ENCODE data around the gene RUNX2.

RUNX2 gene

GRCh38 chr6:45677381-45678284 lies 349.5 kb downstream of the RUNX2 start:
- DNase-seq (ENCODE audit: low read depth) = no peak

- no peak for DNase-seq (ENCODE audit: low read depth)
These were observed 350.1 kb downstream of the RUNX2 start for GRCh38 chr6:45678285-45678607.

GRCh38 chr6:45679163-45679562 lies 351.0 kb downstream of the RUNX2 start:
- no peak for DNase-seq (ENCODE audit: low read depth)

GRCh38 chr6:45679631-45680030 lies 351.5 kb downstream of the RUNX2 start:
- no peak for DNase-seq (ENCODE audit: low read depth)

DNA sequence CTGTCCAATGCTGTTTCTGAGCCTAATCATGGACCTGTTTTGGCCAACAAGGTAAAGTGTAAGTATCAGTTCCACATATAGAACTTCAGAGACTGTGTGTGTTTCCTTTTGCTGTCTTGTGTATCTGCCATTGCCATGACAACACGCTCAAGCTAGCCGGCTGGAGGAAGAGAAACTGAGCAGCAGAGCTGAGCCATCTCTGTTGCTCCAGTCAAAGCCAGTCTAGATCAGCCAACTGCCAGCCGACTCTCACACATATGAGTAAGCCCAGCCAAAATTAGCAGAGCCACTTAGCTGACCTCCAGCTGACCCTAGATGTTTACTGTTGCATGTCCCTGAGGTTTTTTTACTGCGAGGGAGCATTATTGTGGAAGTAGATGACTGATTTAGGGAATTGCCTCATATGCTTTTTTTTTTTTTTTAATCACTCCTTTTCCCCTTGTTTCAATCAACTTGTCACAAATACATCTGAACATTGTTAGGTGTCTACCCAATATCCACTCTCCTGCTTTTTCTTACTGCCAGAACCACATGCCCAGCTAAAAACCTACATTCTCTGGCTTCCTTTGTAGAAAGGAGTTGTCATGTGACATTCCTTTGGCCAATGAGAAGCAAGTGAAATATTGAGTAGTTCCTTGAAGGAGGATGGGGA lies 353.9 kb downstream of the RUNX2 start:
- DNase-seq (ENCODE audit: low read depth) = no peak

GRCh38 chr6:45684476-45684875 lies 356.3 kb downstream of the RUNX2 start:
- DNase-seq (ENCODE audit: low read depth) = no peak

DNA sequence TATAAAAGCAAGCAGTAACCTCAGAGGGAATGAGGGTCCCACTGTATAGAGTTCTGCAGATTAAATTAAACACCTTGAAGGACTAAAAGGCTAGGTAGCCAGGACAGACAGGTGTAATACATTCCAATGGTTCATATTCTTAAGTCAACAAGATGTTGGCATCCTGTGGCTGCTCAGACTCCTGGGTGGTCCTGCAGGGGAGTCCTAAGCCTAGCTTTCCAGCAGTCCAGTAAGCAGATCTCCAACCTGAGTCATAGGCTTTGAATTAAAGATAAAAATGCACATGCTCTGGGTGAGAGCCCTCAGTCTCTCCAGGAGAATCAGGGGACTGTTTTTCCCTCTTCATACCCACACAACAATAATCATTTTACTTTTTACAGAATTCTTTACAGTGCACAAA lies 356.9 kb downstream of the RUNX2 start:
- no peak for DNase-seq (ENCODE audit: low read depth)

DNA sequence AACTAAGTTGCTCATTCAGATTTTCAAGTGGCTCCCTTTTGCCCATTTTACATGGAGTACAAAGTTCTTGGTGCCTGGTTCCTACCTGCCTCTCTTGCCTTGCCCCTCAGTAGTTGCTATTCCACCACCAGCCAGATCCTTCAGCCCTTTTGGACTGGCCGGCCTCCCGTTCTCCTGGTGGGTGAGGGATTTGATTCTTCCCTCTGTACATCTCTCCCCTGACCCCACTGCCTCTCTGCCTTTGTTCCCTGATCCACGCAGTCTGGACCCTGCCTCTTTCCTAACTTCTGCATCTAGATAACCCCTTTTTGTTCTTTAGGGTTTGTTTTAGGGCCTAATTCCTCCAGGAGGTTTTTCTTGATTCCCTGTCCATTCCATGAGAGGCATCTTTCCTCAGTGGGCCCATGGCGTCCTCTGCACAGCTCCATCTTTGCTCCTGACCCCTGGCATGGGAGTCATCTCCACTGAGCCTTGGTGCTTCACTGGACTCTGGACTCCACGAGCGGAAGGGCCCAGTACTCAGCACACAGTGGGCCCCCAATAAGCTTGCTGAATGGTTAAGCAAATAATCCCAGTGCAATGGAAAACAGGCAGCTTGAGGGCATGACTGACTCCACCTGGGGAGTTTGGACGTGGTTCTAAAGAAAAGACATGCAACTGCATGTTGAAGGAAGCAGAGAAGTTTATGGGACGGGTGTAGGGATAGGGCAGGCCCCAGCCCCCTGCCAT lies 358.9 kb downstream of the RUNX2 start:
- DNase-seq (ENCODE audit: low read depth) = no peak

DNA sequence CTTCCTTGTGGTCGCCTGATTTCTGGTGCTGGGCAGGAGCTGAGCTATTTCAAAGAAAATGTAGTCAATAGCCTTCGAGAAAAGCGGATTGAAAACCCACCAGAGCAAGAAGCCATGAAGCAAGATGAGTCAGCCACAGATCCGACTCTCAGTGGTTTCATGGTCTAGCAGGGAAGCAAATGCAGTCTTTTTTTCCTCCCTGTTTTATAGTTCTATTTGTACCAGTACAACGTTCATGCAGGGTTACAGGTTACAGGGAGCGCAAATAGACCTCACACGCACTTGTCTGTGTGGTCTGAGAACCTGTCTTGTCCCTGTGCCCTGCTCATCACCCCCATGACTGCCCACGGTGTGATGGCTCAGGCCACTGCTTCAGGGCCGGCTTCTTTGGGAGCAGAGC lies 359.4 kb downstream of the RUNX2 start:
- DNase-seq (ENCODE audit: low read depth) = no peak

DNA sequence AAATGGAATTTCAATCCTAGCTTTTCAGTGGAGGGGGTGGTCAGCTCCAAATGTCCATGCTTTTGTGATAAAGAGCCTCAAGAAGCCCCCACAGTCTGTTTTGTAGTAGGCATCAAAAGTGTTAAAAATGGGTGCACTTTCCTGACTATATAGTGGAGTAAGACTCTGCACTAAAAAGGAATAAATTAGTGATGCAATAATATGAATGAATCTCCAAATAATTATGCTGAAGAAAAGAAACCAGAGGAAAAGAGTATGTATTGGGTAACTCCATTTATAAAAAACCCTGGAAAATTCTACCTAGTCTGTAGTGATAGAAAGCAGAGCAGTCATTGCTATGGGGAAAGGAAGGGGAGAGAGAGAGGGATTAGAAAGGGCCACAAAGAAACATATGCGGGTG lies 360.1 kb downstream of the RUNX2 start:
- no peak for DNase-seq (ENCODE audit: low read depth)

DNA sequence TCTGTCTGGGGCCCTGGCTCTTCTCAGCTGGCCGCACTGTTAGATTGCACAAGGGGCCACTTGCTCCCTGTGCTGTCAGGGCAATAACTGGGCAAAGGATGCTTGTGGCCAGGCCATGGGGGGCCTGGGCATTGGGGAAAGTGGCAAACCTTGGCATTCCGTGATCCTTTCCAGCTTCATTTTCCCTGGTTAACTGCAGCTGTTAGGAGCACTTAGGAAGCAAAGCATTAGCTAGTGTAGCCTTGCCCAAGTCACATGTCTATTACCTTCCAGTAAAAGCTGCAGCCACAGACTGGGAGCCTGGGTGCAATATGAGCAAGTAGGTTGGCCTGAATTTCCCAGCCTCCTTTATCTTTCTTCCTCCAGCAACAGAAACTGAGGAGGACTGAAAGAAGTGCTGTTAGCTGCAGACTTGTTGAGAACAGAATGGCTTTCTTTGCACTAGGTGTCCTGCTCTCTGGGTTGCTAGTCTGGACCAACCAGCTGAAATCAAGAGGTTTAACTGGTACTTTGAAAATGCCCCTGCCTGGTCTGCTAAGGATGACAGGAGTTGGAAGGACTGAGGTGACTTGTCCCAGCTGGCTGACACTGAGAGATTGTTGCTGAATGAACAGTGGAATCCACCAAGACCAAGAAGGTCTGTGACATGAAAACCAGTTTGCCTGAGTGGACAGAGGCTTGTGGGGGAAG lies 361.9 kb downstream of the RUNX2 start:
- no peak for DNase-seq (ENCODE audit: low read depth)

GRCh38 chr6:45690846-45691245 lies 362.7 kb downstream of the RUNX2 start:
- no peak for DNase-seq (ENCODE audit: low read depth)

DNA sequence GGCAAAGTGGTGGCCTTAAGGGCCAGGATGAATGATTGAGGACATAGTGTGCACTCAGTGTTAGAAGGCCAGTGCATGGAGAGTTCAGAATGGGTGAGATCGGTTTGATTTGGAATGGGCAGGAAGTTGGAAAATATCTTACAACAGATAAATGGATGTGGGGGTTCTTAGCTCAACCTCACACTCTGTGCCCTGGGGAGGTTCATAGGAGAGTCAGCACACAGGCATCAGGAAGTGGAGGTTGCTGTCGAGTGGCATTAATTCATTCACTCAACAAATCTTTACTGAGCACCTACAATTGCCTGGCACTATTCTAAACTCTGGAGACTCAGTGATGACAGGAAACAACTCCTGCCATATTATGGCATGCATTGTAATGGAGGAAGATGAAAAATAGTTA lies 363.3 kb downstream of the RUNX2 start:
- no peak for DNase-seq (ENCODE audit: low read depth)

- DNase-seq (ENCODE audit: low read depth) = no peak
These were observed 363.9 kb downstream of the RUNX2 start for GRCh38 chr6:45692021-45692420.

DNA sequence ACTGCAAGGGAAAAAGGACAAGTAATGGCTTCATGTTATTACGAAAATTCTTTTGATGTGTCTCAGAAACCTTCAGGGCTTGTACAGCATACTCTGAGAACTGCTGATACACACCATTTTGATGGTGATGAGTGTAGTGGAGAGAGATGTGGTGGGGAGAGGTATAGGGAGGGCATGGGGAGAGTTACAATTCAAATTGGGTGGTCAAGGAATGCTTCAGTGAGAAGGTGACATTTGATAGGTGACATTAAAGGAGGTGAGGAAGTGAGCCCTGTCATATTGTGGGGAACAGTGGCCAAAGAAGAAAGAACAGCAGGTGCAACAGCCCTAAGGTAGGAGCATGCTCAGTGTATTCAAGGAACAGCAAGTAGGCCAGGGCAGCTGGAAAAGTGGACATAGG lies 368.6 kb downstream of the RUNX2 start:
- DNase-seq (ENCODE audit: low read depth) = no peak

GRCh38 chr6:45697605-45698004 lies 369.5 kb downstream of the RUNX2 start:
- peak; percentile 97 for DNase-seq (ENCODE audit: low read depth)

- DNase-seq (ENCODE audit: low read depth) = no peak
These were observed 369.9 kb downstream of the RUNX2 start for GRCh38 chr6:45698046-45698445.

GRCh38 chr6:45699663-45700062 lies 371.5 kb downstream of the RUNX2 start:
- no peak for DNase-seq (ENCODE audit: low read depth)

GRCh38 chr6:45702849-45703739 lies 375.0 kb downstream of the RUNX2 start:
- no peak for DNase-seq (ENCODE audit: low read depth)

DNA sequence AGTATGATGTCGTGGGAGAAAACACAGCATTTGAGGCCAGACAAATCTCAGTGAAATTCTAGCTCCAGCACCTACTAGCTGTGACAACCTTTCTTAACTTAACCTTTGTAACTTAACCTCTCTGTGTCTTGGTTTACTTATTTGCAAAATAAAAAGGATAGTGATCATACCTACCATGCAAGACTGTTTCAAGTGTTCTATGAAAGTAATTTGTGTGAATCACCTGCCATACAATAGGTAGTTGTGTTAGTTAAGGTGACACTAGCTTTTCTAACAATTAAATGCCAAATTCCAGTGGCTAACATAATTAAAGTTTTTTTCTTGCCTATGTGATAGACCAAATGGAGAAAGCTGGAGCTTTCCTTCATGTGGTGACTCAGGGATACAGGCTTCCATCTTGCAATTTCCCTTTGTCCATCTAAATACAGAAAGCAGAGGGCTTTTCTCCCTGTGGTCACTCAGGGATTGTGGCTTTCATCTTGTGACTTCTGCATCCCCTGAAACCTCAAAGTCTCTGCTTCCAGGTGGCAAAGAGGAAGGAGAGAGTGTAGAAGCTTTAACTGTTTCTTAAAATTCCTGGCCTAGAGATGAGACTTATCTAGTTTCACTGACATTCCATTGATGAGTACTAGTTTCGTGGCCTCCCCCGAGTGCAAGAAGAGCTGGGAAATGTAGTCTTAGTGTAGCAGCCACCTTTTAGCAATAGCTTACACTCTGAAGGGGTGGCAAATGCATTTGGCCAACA lies 376.1 kb downstream of the RUNX2 start:
- no peak for DNase-seq (ENCODE audit: low read depth)
